ENCODE data around the gene ARF3. TPM values are rescaled to one million over a fixed set of nuclear protein-coding genes. Genes with fewer than 3 reads are reported as not detected.

Gene ARF3
- total RNA-seq, 1 experiment from 2014 or later: 166 TPM

DNA sequence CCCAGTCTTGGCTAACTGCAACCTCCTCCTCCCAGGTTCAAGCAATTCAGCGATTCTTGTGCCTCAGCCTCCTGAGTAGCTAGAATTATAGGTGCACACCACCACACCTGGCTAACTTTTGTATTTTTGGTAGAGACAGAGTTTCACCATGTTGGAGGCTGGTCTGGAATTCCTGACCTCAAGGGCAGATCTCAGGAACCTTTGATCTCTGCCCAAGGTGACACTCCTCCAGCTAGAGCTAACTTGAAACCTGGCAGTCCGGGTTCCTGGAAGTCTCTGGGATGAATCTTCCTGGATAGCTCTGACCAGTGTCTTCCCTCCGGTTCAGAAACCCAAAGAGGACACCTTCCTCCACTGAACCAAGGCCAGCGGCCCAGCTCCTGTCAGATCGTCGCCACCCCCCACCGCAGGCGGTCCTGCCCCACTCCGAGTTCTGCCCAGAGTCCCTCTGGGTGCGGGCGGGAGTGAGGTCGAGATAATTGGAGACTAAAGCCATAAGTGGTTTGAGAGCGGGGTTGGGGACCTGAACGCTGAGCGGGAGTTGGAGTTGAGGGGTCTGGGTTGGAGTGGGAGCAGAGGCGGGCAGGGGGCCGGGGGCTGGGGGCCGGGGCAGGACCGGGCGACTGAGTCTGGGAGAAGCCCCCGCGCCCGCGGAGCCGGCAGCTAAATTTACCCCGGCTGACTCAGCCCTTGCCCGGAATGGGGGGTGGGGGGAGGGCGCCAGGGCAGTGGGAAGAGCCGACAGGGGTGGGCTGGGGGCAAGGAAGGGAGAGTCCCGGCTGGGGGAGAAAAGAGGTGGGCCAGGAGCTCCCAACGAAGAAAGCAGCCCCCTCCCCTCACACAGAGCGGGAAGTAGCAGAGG is 37.2 kb upstream of the ARF3 start:
- H3K9me2 ChIP-seq (ENCODE audit: insufficient read depth): no peaks in the 10 kb centered on the region
- ChIA-PET RAD21 (ENCODE audit: low non-redundant PET in 1 of 2, low total read pairs in 2 of 2, uncharacterized antibody in 2 of 2, unreplicated experiment in 2 of 2) (no interaction called here), POLR2A (interaction anchor here (0.6 kb wide), 1 partner anchor 12 kb away, joined by 3 read pairs; no protein-coding TSS in a partner anchor), CTCF (interaction anchor here (1.4 to 3.3 kb wide), 2 partner anchors 16 to 141 kb away, joined by 4 to 15 read pairs; partner anchors contain the start of gene WNT1)
- no peaks in the 10 kb centered on the region for H3K9me3 ChIP-seq (ENCODE audit: control insufficient read depth in 1 of 2, insufficient read depth in 1 of 2, low read depth in 1 of 2, low read length in 2 of 2)
- H4K20me1 ChIP-seq (ENCODE audit: insufficient read depth): no peaks in the 10 kb centered on the region
- peak overlapping the region; percentile 51 for H3K4me2 ChIP-seq (ENCODE audit: low read length)
- no peak for DNase-seq (ENCODE audit: low read depth, low spot score)
- H3K36me3 ChIP-seq (ENCODE audit: control insufficient read depth in 1 of 2, insufficient read depth in 2 of 2, low read length in 2 of 2): no peaks in the 10 kb centered on the region
- H3K27me3 ChIP-seq (ENCODE audit: insufficient read depth, low read length): no peaks in the 10 kb centered on the region
- no peak for TF ChIP-seq RAD21 (IDR thresholded peaks at IDR 0.05; ENCODE audit: low read depth)
- TF ChIP-seq SP1 (IDR thresholded peaks at IDR 0.05; ENCODE audit: low read depth): no peak
- TF ChIP-seq TCF7L2 (IDR thresholded peaks at IDR 0.05; ENCODE audit: borderline replicate concordance, extremely low read depth, insufficient read depth, insufficient read length): no peak
- TF ChIP-seq, protein P1, sequence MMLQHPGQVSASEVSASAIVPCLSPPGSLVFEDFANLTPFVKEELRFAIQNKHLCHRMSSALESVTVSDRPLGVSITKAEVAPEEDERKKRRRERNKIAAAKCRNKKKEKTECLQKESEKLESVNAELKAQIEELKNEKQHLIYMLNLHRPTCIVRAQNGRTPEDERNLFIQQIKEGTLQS (IDR thresholded peaks at IDR 0.05): no peak
- TF ChIP-seq, protein P2, sequence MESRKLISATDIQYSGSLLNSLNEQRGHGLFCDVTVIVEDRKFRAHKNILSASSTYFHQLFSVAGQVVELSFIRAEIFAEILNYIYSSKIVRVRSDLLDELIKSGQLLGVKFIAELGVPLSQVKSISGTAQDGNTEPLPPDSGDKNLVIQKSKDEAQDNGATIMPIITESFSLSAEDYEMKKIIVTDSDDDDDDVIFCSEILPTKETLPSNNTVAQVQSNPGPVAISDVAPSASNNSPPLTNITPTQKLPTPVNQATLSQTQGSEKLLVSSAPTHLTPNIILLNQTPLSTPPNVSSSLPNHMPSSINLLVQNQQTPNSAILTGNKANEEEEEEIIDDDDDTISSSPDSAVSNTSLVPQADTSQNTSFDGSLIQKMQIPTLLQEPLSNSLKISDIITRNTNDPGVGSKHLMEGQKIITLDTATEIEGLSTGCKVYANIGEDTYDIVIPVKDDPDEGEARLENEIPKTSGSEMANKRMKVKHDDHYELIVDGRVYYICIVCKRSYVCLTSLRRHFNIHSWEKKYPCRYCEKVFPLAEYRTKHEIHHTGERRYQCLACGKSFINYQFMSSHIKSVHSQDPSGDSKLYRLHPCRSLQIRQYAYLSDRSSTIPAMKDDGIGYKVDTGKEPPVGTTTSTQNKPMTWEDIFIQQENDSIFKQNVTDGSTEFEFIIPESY (IDR thresholded peaks at IDR 0.05; ENCODE audit: extremely low read depth, insufficient replicate concordance, low read length): no peak
- TF ChIP-seq CEBPB (IDR thresholded peaks at IDR 0.05; ENCODE audit: low read depth): no peak
- no peak for TF ChIP-seq ZNF274 (IDR thresholded peaks at IDR 0.05; ENCODE audit: low read depth, low read length)
- TF ChIP-seq CBX3 (IDR thresholded peaks at IDR 0.05; ENCODE audit: low read depth): no peak
- no peak for TF ChIP-seq EGR1 (IDR thresholded peaks at IDR 0.05; ENCODE audit: low read depth)
- TF ChIP-seq FOSL1 (IDR thresholded peaks at IDR 0.05; ENCODE audit: low read depth): no peak
- TF ChIP-seq YY1 (IDR thresholded peaks at IDR 0.05; ENCODE audit: extremely low read depth, insufficient replicate concordance, low read depth, low read length): no peak
- no peak for TF ChIP-seq SIN3A (IDR thresholded peaks at IDR 0.05; ENCODE audit: low read depth)
- TF ChIP-seq, protein P3, sequence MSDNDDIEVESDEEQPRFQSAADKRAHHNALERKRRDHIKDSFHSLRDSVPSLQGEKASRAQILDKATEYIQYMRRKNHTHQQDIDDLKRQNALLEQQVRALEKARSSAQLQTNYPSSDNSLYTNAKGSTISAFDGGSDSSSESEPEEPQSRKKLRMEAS (IDR thresholded peaks at IDR 0.05): no peak
- no peak for TF ChIP-seq ZFX (IDR thresholded peaks at IDR 0.05)
- no peak for TF ChIP-seq EZH2phosphoT487 (IDR thresholded peaks at IDR 0.05; ENCODE audit: borderline replicate concordance)
- TF ChIP-seq POLR2A (IDR thresholded peaks at IDR 0.05; ENCODE audit: borderline replicate concordance, extremely low read depth, insufficient read depth, insufficient read length): no peak
- TF ChIP-seq, protein P4, sequence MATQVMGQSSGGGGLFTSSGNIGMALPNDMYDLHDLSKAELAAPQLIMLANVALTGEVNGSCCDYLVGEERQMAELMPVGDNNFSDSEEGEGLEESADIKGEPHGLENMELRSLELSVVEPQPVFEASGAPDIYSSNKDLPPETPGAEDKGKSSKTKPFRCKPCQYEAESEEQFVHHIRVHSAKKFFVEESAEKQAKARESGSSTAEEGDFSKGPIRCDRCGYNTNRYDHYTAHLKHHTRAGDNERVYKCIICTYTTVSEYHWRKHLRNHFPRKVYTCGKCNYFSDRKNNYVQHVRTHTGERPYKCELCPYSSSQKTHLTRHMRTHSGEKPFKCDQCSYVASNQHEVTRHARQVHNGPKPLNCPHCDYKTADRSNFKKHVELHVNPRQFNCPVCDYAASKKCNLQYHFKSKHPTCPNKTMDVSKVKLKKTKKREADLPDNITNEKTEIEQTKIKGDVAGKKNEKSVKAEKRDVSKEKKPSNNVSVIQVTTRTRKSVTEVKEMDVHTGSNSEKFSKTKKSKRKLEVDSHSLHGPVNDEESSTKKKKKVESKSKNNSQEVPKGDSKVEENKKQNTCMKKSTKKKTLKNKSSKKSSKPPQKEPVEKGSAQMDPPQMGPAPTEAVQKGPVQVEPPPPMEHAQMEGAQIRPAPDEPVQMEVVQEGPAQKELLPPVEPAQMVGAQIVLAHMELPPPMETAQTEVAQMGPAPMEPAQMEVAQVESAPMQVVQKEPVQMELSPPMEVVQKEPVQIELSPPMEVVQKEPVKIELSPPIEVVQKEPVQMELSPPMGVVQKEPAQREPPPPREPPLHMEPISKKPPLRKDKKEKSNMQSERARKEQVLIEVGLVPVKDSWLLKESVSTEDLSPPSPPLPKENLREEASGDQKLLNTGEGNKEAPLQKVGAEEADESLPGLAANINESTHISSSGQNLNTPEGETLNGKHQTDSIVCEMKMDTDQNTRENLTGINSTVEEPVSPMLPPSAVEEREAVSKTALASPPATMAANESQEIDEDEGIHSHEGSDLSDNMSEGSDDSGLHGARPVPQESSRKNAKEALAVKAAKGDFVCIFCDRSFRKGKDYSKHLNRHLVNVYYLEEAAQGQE (IDR thresholded peaks at IDR 0.05; ENCODE audit: low read depth): no peak
- no peak for TF ChIP-seq POLR2AphosphoS5 (IDR thresholded peaks at IDR 0.05; ENCODE audit: low read depth, low read length)
- TF ChIP-seq SRF (IDR thresholded peaks at IDR 0.05; ENCODE audit: low read depth): no peak
- TF ChIP-seq JUND (IDR thresholded peaks at IDR 0.05): no peak
- H3K4me3 ChIP-seq (replicated peaks in 1 of 2; ENCODE audit: low read depth in 1 of 2, low read length in 2 of 2): no peak overlapping the region
- no peak overlapping the region for H3K27ac ChIP-seq (ENCODE audit: low read depth, low read length)
- H2AFZ ChIP-seq (ENCODE audit: low read depth, low read length, poor library complexity, severe bottlenecking): no peak overlapping the region
- ATAC-seq: no peak
- peaks cover 2 to 34% of the 10 kb centered on the region in 2 experiments; a peak in 3 of 4 replicates for H3K4me1 ChIP-seq (ENCODE audit: control insufficient read depth in 1 of 2, insufficient read depth in 2 of 2, low read length in 2 of 2)
- intact Hi-C loops (cut with micrococcal nuclease): loop anchor here (1.0 to 2.0 kb wide), 2 partner anchors 58 to 142 kb away; partner anchors contain the start of gene DDX23
- H3K79me2 ChIP-seq (ENCODE audit: insufficient read depth, low read length): peaks cover 2% of the 10 kb centered on the region; the same call in 1 of the 2 replicates
- H3K9ac ChIP-seq (ENCODE audit: low read length): no peak overlapping the region
- BruUV-seq (replicated peaks): no TSS peak

Data from HCT116 (cell line).